NT2/D1 (cell line): Measurements from ENCODE around the gene TNP2.

Experiments
- DNase-seq: peaks from one replicate; pipeline ENCODE4 v3.0.0-alpha.2; 2011; ENCODE audit warnings: low read depth, low spot score
- H3K27me3 ChIP-seq: 2 replicates; pipeline ENCODE4 v1.6.0; 2011; ENCODE audit warnings: mild to moderate bottlenecking; ENCODE audit not compliant: insufficient read length, insufficient read depth
- H3K36me3 ChIP-seq: 2 replicates; pipeline ENCODE4 v1.6.1; 2011; ENCODE audit warnings: mild to moderate bottlenecking, low read length, mixed read lengths; ENCODE audit not compliant: insufficient read depth, insufficient read length
- H3K4me1 ChIP-seq: 2 replicates; pipeline ENCODE4 v1.5.1; 2011; ENCODE audit not compliant: insufficient read depth, insufficient read length
- H3K4me3 ChIP-seq: 2 replicates; pipeline ENCODE4 v1.5.1; 2011; ENCODE audit warnings: low read depth; ENCODE audit not compliant: insufficient read length
- H3K9ac ChIP-seq: 2 replicates; pipeline ENCODE4 v1.6.0; 2011; ENCODE audit warnings: low read depth; ENCODE audit not compliant: insufficient read length
- H3K9me3 ChIP-seq: 2 replicates; pipeline ENCODE4 v1.5.1; 2011; ENCODE audit warnings: mild to moderate bottlenecking, low read length; ENCODE audit not compliant: insufficient read depth
- SUZ12 ChIP-seq: IDR thresholded peaks from 2 replicates; pipeline ENCODE4 v1.6.1; 2011; ENCODE audit not compliant: insufficient read length, insufficient read depth; ENCODE audit errors: extremely low read depth
- YY1 ChIP-seq: IDR thresholded peaks from 2 replicates; pipeline ENCODE4 v1.6.1; 2011; ENCODE audit not compliant: insufficient read length, insufficient read depth
- ZNF274 ChIP-seq: IDR thresholded peaks from 2 replicates; pipeline ENCODE4 v1.6.1; 2011; ENCODE audit warnings: mild to moderate bottlenecking, low read depth, low read length

The TNP2 gene

GRCh38 chr16:11278681-11279628 lies 9.8 kb upstream of the TNP2 start:
- DNase-seq: no peak
- Histone ChIP-seq H3K9ac (no peak overlapping the region), H3K4me1 (peaks cover 2% of the 10 kb centered on the region), H3K36me3 (no peaks in the 10 kb centered on the region), H3K27me3 (no peaks in the 10 kb centered on the region), H3K9me3 (peaks cover 3% of the 10 kb centered on the region; the same call in 1 of the 2 replicates), H3K4me3 (no peak overlapping the region)
- TF ChIP-seq ZNF274 (no peak), SUZ12 (no peak), YY1 (no peak)

GRCh38 chr16:11277607-11278337 lies 8.6 kb upstream of the TNP2 start:
- no peak for DNase-seq
- no peaks in the 10 kb centered on the region for H3K36me3 ChIP-seq
- TF ChIP-seq YY1 (no peak), ZNF274 (no peak), SUZ12 (no peak)

GRCh38 chr16:11276896-11277593 lies 7.9 kb upstream of the TNP2 start:
- no peak overlapping the region for H3K9ac ChIP-seq
- peaks cover 3% of the 10 kb centered on the region; the same call in 1 of the 2 replicates for H3K9me3 ChIP-seq
- TF ChIP-seq SUZ12 (no peak), YY1 (no peak), ZNF274 (no peak)
- no peaks in the 10 kb centered on the region for H3K36me3 ChIP-seq
- peaks cover 14% of the 10 kb centered on the region for H3K4me1 ChIP-seq
- no peak overlapping the region for H3K4me3 ChIP-seq
- DNase-seq: no peak
- H3K27me3 ChIP-seq: no peaks in the 10 kb centered on the region

More at GRCh38 chr16:11277607-11278337, 8.6 kb upstream of the TNP2 start:
- H3K9me3 ChIP-seq: peaks cover 3% of the 10 kb centered on the region; the same call in 1 of the 2 replicates
- no peaks in the 10 kb centered on the region for H3K27me3 ChIP-seq
- H3K4me1 ChIP-seq: peaks cover 8% of the 10 kb centered on the region
- no peak overlapping the region for H3K4me3 ChIP-seq
- H3K9ac ChIP-seq: no peak overlapping the region

- peaks cover 3% of the 10 kb centered on the region; the same call in 1 of the 2 replicates for H3K9me3 ChIP-seq
- H3K4me3 ChIP-seq: no peak within 1 kb of the TSS
- H3K36me3 ChIP-seq: no peaks in the 10 kb centered on the region
- no peak for TF ChIP-seq YY1
- no peak for TF ChIP-seq SUZ12
- TF ChIP-seq ZNF274: no peak
- no peaks in the 10 kb centered on the region for H3K27me3 ChIP-seq
- no peak for DNase-seq
- peaks cover 15% of the 10 kb centered on the region for H3K4me1 ChIP-seq
- H3K9ac ChIP-seq: no peak within 1 kb of the TSS
These were observed 7.2 kb upstream of the TNP2 start, which contains the start of gene PRM2 for GRCh38 chr16:11276143-11276895. Gene PRM2, minus strand, starts transcription at chr16:11276480. Its CDS starts 110 bp downstream, at chr16:11276370.

- TF ChIP-seq YY1: no peak
- no peak for TF ChIP-seq SUZ12
- TF ChIP-seq ZNF274: no peak
- Histone ChIP-seq H3K9ac (peak overlapping the region; percentile 23), H3K4me1 (peaks cover 15% of the 10 kb centered on the region), H3K27me3 (no peaks in the 10 kb centered on the region), H3K4me3 (no peak overlapping the region), H3K36me3 (no peaks in the 10 kb centered on the region), H3K9me3 (peaks cover 3% of the 10 kb centered on the region; the same call in 1 of the 2 replicates)
- DNase-seq: no peak
These were observed 5.8 kb upstream of the TNP2 start for GRCh38 chr16:11274964-11275363.

GRCh38 chr16:11273721-11274324 lies 4.7 kb upstream of the TNP2 start:
- DNase-seq: no peak
- Histone ChIP-seq H3K9me3 (peaks cover 3% of the 10 kb centered on the region; the same call in 1 of the 2 replicates), H3K4me3 (no peak overlapping the region), H3K27me3 (no peaks in the 10 kb centered on the region), H3K36me3 (no peaks in the 10 kb centered on the region), H3K4me1 (peaks cover 15% of the 10 kb centered on the region), H3K9ac (no peak overlapping the region)
- TF ChIP-seq YY1 (no peak), ZNF274 (no peak), SUZ12 (no peak)
